IPS-18a (cell line): ENCODE data around the gene COL24A1.
"Not testable (repeated sequence)": the region's sequence is repeated elsewhere in the genome, so short reads cannot be mapped to it uniquely, and the experiment has no call there.

ENCODE experiments used
- H3K27ac ChIP-seq: one replicate; pipeline ENCODE4 v1.5.1; 2013; ENCODE audit warnings: low read length
- H3K27me3 ChIP-seq: one replicate; pipeline ENCODE4 v1.6.1; 2013; ENCODE audit warnings: mild to moderate bottlenecking, low read length; ENCODE audit not compliant: control insufficient read depth, insufficient read depth
- H3K36me3 ChIP-seq: one replicate; pipeline ENCODE4 v1.6.1; 2013; ENCODE audit warnings: low read depth, low read length; ENCODE audit not compliant: control insufficient read depth
- H3K4me1 ChIP-seq: one replicate; pipeline ENCODE4 v1.6.1; 2013; ENCODE audit warnings: low read depth, low read length; ENCODE audit not compliant: control insufficient read depth
- H3K4me3 ChIP-seq: one replicate; pipeline ENCODE4 v1.5.1; 2013; ENCODE audit warnings: low read length
- H3K9ac ChIP-seq: one replicate; pipeline ENCODE4 v1.6.1; 2013; ENCODE audit warnings: mild to moderate bottlenecking, low read length, moderate library complexity
- H3K9me3 ChIP-seq: one replicate; pipeline ENCODE4 v1.6.1; 2013; ENCODE audit warnings: low read depth, low read length; ENCODE audit not compliant: control insufficient read depth

COL24A1 gene

DNA sequence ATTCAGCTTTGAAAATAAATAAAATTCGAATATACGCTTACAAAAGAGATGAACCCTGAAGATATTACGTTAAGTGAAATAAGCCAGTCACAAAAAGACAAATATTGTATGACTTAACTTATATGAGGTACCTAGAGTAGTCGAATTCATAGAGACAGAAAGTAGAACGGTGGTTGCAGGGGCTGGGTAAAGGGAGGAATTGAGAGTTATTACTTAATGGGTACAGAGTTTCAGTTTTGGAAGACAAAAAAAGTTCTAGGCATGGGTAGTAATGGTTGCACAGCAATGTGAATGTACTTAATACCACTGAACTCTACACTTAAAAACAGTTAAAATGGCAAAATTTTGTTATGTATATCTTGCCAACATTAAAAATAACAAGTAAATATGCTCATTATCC, 399.7 kb downstream of the COL24A1 start:
- no peak overlapping the region for H3K4me3 ChIP-seq
- no peaks in the 10 kb centered on the region for H3K9me3 ChIP-seq
- H3K4me1 ChIP-seq, result peaks cover 4% of the 10 kb centered on the region
- H3K27ac ChIP-seq, result no peak overlapping the region
- H3K27me3 ChIP-seq, result no peaks in the 10 kb centered on the region
- H3K9ac ChIP-seq, result no peak overlapping the region
- no peaks in the 10 kb centered on the region for H3K36me3 ChIP-seq

DNA sequence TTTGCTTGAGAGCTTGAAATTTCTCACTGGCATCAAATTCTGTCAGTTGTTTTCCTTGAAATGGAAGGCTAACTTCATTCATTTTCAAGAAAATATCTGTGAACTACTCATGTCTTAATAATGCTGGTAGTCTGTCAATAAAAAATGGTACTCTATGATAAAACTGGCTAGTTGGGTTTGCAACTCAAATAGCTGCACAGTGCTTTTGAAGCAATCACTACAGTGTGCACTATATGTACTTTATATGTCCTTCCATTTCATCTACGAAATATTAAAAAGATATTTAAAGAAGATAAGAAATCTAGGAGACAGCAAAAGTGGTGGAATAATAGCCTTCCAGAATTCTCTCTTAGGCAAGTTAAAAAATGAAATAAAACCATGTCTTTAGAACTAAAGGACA, 408.5 kb downstream of the COL24A1 start:
- Histone ChIP-seq H3K4me1 (no peaks in the 10 kb centered on the region), H3K4me3 (no peak overlapping the region), H3K9ac (no peak overlapping the region), H3K27ac (no peak overlapping the region), H3K9me3 (no peaks in the 10 kb centered on the region), H3K27me3 (no peaks in the 10 kb centered on the region), H3K36me3 (no peaks in the 10 kb centered on the region)

DNA sequence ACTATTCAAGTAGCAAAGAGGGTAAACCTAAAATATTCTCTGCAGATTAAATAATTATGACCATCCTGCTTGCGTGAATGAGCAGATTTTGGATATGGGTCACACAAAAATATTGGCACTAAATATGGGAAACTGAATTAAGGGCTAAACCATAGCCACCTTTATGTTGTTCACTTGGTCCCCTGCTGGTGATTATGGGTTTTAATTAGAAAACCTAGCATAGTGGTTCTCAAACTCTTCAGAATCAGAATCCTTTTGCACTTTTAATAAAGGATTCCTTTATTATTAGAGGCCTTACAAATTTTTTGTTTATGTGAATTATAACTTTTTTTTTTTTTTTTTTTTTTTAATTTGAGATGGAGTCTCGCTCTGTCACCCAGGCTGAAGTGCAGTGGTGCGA, 409.8 kb downstream of the COL24A1 start:
- no peaks in the 10 kb centered on the region for H3K4me1 ChIP-seq
- H3K27ac ChIP-seq, result no peak overlapping the region
- no peaks in the 10 kb centered on the region for H3K9me3 ChIP-seq
- H3K9ac ChIP-seq, result no peak overlapping the region
- no peak overlapping the region for H3K4me3 ChIP-seq
- H3K27me3 ChIP-seq, result no peaks in the 10 kb centered on the region
- no peaks in the 10 kb centered on the region for H3K36me3 ChIP-seq

DNA sequence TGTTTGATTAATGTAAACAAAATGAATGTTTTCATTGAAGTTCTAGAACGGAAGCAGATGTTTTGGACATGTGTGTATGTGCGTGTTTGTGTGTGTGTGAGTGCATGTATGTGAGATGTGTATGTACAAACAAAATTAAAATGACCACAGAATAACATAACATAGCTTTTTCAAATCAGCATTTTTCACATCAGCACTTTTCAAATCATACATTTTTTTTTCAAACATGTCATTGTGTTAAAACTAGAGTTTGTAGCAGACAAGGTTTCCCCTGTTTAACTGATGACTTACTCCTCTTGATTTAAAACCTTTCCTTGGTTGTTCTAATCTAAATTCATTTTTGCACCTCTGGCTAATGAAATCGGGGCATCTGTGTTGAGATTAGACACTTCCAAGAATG, 412.8 kb downstream of the COL24A1 start:
- no peak overlapping the region for H3K27ac ChIP-seq
- no peaks in the 10 kb centered on the region for H3K36me3 ChIP-seq
- no peak overlapping the region for H3K9ac ChIP-seq
- H3K4me3 ChIP-seq, result no peak overlapping the region
- H3K4me1 ChIP-seq, result no peaks in the 10 kb centered on the region
- H3K27me3 ChIP-seq, result no peaks in the 10 kb centered on the region
- no peaks in the 10 kb centered on the region for H3K9me3 ChIP-seq

DNA sequence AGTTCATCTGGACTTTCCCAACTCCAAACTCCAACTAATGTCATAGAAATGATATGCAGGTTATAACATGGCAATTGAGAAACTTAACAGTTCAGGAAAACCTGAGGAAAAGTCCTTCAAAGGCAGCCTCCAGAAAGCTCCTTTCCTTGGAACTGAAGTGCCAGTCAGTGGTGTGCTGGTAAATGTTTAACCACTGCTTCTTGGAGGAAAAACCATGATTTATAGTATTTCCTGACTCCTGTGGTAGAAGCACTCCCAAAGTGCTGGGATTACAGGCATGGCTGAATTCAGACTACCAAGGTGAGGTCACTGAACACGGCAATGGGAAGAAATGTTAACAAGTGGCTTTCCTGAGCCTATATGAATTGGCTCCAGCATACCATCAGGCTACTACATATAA, 421.6 kb downstream of the COL24A1 start:
- no peak overlapping the region for H3K4me3 ChIP-seq
- no peak overlapping the region for H3K27ac ChIP-seq
- no peaks in the 10 kb centered on the region for H3K4me1 ChIP-seq
- no peak overlapping the region for H3K9ac ChIP-seq
- H3K9me3 ChIP-seq, result no peaks in the 10 kb centered on the region
- no peaks in the 10 kb centered on the region for H3K27me3 ChIP-seq
- no peaks in the 10 kb centered on the region for H3K36me3 ChIP-seq

DNA sequence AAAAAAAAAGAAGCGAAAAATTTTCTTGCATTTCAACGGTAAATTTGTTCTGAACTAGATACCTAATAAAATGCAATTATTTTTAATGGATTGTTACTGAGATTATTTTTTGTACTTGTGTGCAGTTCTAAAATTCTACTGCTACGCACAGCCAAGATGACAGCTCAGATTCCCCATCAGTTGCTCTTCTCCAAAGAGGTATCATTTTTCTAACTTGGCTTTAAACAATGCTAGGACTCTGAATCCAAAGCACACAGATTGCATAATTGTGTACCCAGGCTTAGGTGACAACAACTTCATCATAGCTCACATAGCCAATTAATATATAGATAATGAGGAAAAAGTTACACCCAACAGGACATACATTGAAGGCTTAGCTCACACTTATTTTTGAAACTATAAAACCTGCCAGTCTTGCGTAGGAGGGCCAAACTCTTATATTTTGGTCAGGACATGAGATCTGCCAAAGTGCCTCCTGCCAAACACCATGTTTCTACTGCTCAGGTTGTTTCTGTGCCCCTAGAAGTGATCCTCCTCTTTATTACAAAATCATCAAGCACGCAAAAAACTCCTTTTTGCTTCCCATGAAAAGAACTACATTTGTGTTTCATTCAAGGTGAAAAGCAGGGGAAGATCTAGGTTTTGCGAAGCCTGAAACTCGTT, 437.8 kb downstream of the COL24A1 start:
- no peaks in the 10 kb centered on the region for H3K27me3 ChIP-seq
- no peak overlapping the region for H3K27ac ChIP-seq
- H3K36me3 ChIP-seq, result no peaks in the 10 kb centered on the region
- no peaks in the 10 kb centered on the region for H3K9me3 ChIP-seq
- H3K9ac ChIP-seq, result no peak overlapping the region
- no peak overlapping the region for H3K4me3 ChIP-seq
- no peaks in the 10 kb centered on the region for H3K4me1 ChIP-seq

DNA sequence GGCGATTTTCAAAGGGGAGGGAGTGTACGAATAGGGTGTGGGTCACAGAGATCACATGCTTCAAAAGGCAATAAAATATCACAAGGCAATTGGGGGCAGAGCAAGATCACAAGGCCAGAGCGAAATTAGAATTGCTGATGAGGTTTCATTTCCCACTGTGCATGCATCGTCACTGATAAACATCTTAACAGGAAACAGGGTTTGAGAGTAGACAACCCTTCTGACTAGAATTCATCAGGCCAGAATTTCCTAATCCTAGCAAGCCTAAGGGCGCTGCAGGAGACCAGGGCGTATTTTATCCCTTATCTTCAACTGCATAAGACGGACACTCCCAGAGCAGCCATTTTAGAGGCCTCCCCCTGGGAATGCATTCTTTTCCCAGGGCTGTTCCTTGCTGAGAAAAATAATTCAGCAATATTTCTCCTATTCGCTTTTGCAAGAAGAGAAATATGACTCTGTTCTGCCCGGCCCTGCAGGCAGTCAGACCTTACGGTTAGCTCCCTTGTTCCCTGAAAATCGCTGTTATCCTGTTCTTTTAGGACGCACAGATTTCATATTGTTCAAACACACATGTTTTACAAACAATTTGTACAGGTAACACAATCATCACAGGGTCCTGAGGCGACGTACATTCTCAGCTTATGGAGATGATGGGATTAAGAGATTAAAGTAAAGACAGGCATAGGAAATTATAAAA, 442.0 kb downstream of the COL24A1 start:
- H3K9me3 ChIP-seq, H3K27ac ChIP-seq, H3K27me3 ChIP-seq, H3K4me3 ChIP-seq, H3K36me3 ChIP-seq, H3K9ac ChIP-seq, H3K4me1 ChIP-seq: not testable (repeated sequence)

DNA sequence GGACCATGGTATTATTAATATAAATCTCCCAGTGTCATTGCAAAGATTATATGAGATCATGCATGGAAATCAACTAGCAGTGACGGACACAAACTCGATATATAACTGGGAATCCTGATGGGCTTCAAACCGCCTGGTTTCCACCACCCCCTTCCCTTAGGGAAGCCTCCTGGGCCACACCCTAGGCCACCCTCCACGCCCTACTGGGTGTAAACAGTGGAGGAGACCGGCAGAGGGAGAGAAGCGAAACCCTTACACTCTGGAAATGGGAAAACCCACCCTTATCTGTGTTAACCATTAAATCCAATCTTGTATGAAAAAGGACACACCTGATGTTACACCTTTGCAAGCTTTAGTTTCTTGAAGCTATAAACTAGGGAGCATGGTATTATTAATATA, 447.7 kb downstream of the COL24A1 start:
- H3K27ac ChIP-seq, result no peak overlapping the region
- peak overlapping the region; percentile 63 for H3K9ac ChIP-seq
- H3K4me3 ChIP-seq, result peak overlapping the region; percentile 88
- no peaks in the 10 kb centered on the region for H3K27me3 ChIP-seq
- H3K36me3 ChIP-seq, result peaks cover 15% of the 10 kb centered on the region
- peaks cover 10% of the 10 kb centered on the region for H3K4me1 ChIP-seq
- no peaks in the 10 kb centered on the region for H3K9me3 ChIP-seq

DNA sequence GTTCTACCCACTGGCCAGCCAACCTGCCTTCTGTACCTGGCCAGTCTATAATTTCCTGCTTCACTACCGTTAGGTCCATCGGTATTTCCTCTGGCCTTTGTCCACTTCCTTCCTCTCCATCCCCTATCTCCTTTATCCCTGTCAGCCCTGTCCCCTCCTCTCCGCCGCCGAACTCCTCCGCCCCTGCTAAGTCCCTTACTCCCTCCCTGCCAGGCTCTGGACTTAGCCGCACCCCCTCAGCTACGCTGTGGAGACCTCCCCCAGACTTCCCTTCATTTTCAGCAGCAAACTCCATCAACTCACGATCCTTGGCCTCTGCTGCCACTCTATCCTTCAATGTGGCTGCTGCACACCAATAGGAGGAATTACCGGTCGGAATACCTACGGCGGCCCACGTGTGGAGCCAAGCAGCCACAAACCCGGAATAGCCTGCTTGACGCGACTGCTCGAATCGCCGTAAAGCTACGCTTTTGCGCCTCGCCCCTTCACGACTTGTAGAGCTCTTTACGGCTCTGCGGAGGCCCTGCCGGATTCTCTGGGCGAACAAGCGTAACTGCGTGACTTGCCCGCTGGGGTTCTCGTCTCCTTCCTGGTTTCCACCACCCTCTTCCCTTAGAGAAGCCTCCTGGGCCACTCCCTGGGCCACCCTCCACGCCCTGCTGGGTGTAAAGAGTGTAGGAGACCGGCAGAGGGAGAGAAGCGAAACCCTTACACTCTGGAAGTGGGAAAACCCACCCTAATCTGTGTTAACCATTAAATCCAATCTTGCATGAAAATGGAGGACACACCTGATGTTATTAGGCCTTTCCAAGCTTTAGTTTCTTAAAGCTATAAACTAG, 448.4 kb downstream of the COL24A1 start, which contains the start of gene ZNHIT6:
TSS of gene ZNHIT6 (minus strand) at position 444 of the 839 bp plus-strand sequence. CDS start at position 295, 149 bp downstream.
- H3K36me3 ChIP-seq, result peaks cover 18% of the 10 kb centered on the region
- H3K27ac ChIP-seq, result peak within 1 kb of the TSS; percentile 15
- peak within 1 kb of the TSS; percentile 88 for H3K4me3 ChIP-seq
- no peaks in the 10 kb centered on the region for H3K9me3 ChIP-seq
- no peaks in the 10 kb centered on the region for H3K27me3 ChIP-seq
- peaks cover 10% of the 10 kb centered on the region for H3K4me1 ChIP-seq
- H3K9ac ChIP-seq, result peak within 1 kb of the TSS; percentile 63

DNA sequence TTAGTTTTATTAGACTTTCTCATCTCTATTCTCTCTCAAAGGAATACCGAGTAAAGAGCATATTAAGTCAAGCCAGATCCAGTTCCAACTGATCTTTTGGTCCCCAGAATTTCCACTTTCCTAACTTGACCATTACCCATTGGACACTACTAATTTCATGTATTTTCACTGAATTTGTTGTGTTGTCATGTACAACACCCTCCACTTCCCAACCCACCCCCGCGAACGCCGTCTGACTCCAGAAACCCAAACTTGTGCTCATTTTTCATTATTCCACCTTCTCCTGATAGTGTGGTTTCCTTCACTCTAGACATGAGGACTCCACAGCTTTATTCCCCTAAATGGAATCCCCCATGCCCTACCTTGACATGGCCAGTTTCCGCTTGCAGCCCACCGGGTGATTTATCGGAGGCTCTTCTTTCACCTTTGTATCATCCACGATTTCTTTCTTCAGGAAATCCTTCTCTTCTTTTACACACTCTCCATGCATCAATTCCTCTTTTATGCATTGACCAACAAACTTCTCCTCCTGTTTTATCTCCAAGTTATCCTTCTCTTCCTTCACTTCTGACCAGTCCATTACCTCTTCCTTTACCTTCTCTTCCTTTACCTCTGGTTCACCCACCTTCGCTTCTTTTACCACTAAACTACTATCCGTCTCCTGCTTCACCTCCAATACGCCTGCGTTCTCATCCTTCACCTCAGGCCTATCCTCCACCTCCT, 449.1 kb downstream of the COL24A1 start:
- peak overlapping the region; percentile 63 for H3K9ac ChIP-seq
- peaks cover 10% of the 10 kb centered on the region for H3K4me1 ChIP-seq
- H3K36me3 ChIP-seq, result peaks cover 23% of the 10 kb centered on the region
- peak overlapping the region; percentile 15 for H3K27ac ChIP-seq
- no peaks in the 10 kb centered on the region for H3K27me3 ChIP-seq
- peak overlapping the region; percentile 88 for H3K4me3 ChIP-seq
- no peaks in the 10 kb centered on the region for H3K9me3 ChIP-seq

DNA sequence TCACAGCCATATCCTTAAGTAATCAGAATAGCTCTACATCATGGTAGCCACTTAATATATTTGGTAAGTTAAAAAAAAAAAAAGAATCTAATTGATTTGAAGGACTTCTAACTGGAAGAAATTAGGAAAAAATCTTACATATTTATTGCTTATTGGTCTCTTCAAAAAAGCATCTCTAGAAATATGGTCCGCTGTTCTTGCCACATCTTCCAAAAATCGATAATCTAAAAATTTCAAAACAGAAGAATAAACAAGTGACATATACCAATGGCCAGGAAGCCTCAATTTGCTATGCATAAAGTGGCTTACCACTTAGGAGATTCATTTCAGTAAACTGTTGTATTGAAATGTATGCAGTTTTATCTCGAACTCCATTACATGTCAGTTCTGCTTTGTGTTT, 450.6 kb downstream of the COL24A1 start:
- no peak overlapping the region for H3K9ac ChIP-seq
- peaks cover 38% of the 10 kb centered on the region for H3K36me3 ChIP-seq
- H3K27me3 ChIP-seq, result no peaks in the 10 kb centered on the region
- H3K27ac ChIP-seq, result no peak overlapping the region
- H3K9me3 ChIP-seq, result no peaks in the 10 kb centered on the region
- no peak overlapping the region for H3K4me3 ChIP-seq
- H3K4me1 ChIP-seq, result peaks cover 10% of the 10 kb centered on the region
